Activated B cell treated with CpG ODN at 0.5 μM for 24 hours (primary cell): ENCODE data around the gene DIPK2B. TPM values are rescaled to one million over a fixed set of nuclear protein-coding genes. Genes with fewer than 3 reads are reported as not detected.

Experiments
- ATAC-seq: fragments of 200-7000 bp; cut with Tn5 transposase; one replicate; pipeline ENCODE4 v1.10.0; 2021; ENCODE audit warnings: low read depth, mild to moderate bottlenecking, moderate library complexity
- CTCF ChIA-PET: fragments of 350-600 bp; sonication (Branson Sonifier 250); formaldehyde crosslinking; loops from one replicate; lab custom pipeline; 2021; ENCODE audit warnings: antibody characterized with exemption; lab: Charles Lee
- POLR2A ChIA-PET: fragments of 350-600 bp; sonication (Branson Sonifier 250); formaldehyde crosslinking; loops from one replicate; lab custom pipeline; 2021; ENCODE audit warnings: antibody characterized with exemption; lab: Charles Lee
- DNase-seq: peaks from one replicate; pipeline ENCODE4 v3.0.0; 2022
- H3K27ac Mint-ChIP-seq: one replicate; pipeline ENCODE4 v1.8.0; 2020; ENCODE audit warnings: mixed read lengths
- H3K27me3 Mint-ChIP-seq: one replicate; pipeline ENCODE4 v1.8.0; 2021; ENCODE audit warnings: mixed read lengths
- H3K36me3 Mint-ChIP-seq: one replicate; pipeline ENCODE4 v1.8.0; 2021; ENCODE audit warnings: low read depth, mixed read lengths
- H3K4me1 Mint-ChIP-seq: one replicate; pipeline ENCODE4 v1.8.0; 2021; ENCODE audit warnings: mixed read lengths
- H3K4me3 Mint-ChIP-seq: one replicate; pipeline ENCODE4 v1.8.0; 2020; ENCODE audit warnings: mild to moderate bottlenecking, mixed read lengths
- H3K9me3 Mint-ChIP-seq: one replicate; pipeline ENCODE4 v1.8.0; 2020; ENCODE audit warnings: mixed read lengths
- CTCF ChIP-seq: fragments of 200-600 bp; IDR thresholded peaks from one replicate; pipeline ENCODE4 v1.8.0; 2022; ENCODE audit warnings: antibody characterized with exemption, mild to moderate bottlenecking
- intact Hi-C: fragments of 100-400 bp; cut with micrococcal nuclease; formaldehyde crosslinking; loops from one replicate; pipeline ENCODE4 v1.15.1; 2024
- total RNA-seq: library from RNA; stranded (reverse); gene quantifications from 2 replicates; pipeline ENCODE4 v1.2.3, GENCODE V29; 2022

Gene DIPK2B
- total RNA-seq, 1 donor from 2014 or later: not detected

DNA sequence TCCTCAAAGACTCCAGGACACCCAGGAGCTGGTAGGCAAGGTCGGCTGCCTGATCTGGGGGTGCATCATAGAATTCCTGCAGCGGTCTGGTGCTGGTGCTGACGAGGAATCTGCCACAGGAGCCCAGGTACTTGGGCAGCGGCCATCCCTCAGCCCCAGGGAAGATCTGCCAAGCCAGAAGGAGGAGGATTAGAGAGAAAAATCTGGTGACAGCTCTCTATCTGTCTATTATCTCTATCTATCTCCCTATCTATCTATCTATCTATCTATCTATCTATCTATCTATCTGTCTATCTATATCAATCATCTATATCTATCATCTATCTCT lies 46.7 kb downstream of the DIPK2B start:
- ChIA-PET POLR2A (no interaction called here), CTCF (no interaction called here)
- intact Hi-C loops: no loop called here
- Mint-ChIP-seq H3K27me3 (no peaks in the 10 kb centered on the region), H3K9me3 (no peaks in the 10 kb centered on the region), H3K36me3 (no peaks in the 10 kb centered on the region), H3K27ac (no peak overlapping the region), H3K4me1 (no peaks in the 10 kb centered on the region), H3K4me3 (no peak overlapping the region)
- DNase-seq (no peak), ATAC-seq (no peak)
- TF ChIP-seq CTCF: no peak
